OCI-LY1 (cell line): ENCODE measurements around the gene TNNI2.

Source experiments
- H2AFZ ChIP-seq: fragments of 200-600 bp; sonication (generic), shearing (Covaris generic); 2 replicates; pipeline ENCODE4 v1.6.0; 2014; ENCODE audit warnings: antibody characterized with exemption, mild to moderate bottlenecking, low read length
- H3F3A ChIP-seq: fragments of 200-600 bp; sonication (generic), shearing (Covaris generic); 2 replicates; pipeline ENCODE4 v1.6.0; 2014; ENCODE audit warnings: mild to moderate bottlenecking, antibody characterized with exemption, low read length, moderate library complexity; ENCODE audit not compliant: insufficient read depth
- H3K27ac ChIP-seq: fragments of 200-600 bp; sonication (generic); 2 replicates; pipeline ENCODE4 v1.5.1; 2014; ENCODE audit warnings: low read length, mixed run types, mild to moderate bottlenecking, low read depth; ENCODE audit not compliant: poor library complexity, severe bottlenecking
- H3K27me3 ChIP-seq: fragments of 200-600 bp; sonication (generic); 2 replicates; pipeline ENCODE4 v1.6.0; 2014; ENCODE audit warnings: antibody characterized with exemption, mild to moderate bottlenecking, low read length, moderate library complexity; ENCODE audit not compliant: insufficient read depth
- H3K36me3 ChIP-seq: fragments of 200-600 bp; sonication (generic); 2 replicates; pipeline ENCODE4 v1.6.1; 2014; ENCODE audit warnings: mild to moderate bottlenecking, antibody characterized with exemption, low read length, moderate library complexity, mixed read lengths; ENCODE audit not compliant: insufficient read depth
- H3K4me1 ChIP-seq: fragments of 200-600 bp; sonication (generic); 2 replicates; pipeline ENCODE4 v1.5.1; 2014; ENCODE audit warnings: mild to moderate bottlenecking, low read length, moderate library complexity; ENCODE audit not compliant: insufficient read depth, severe bottlenecking
- H3K4me2 ChIP-seq: fragments of 200-600 bp; sonication (generic), shearing (Covaris generic); 2 replicates; pipeline ENCODE4 v1.6.1; 2014; ENCODE audit warnings: low read length
- H3K4me3 ChIP-seq: fragments of 200-600 bp; sonication (generic); 2 replicates; pipeline ENCODE4 v1.5.1; 2014; ENCODE audit warnings: low read length, low read depth, mild to moderate bottlenecking, mixed read lengths; ENCODE audit not compliant: poor library complexity, severe bottlenecking
- H3K79me2 ChIP-seq: fragments of 200-600 bp; shearing (Covaris generic); 2 replicates; pipeline ENCODE4 v1.6.1; 2016; ENCODE audit warnings: mixed run types, low read length, mixed read lengths; ENCODE audit not compliant: insufficient read depth
- H3K9ac ChIP-seq: fragments of 200-600 bp; sonication (generic), shearing (Covaris generic); 2 replicates; pipeline ENCODE4 v1.6.1; 2014; ENCODE audit warnings: mild to moderate bottlenecking, low read length, mixed read lengths
- H3K9me2 ChIP-seq: fragments of 200-600 bp; sonication (generic), shearing (Covaris generic); 2 replicates; pipeline ENCODE4 v1.6.1; 2014; ENCODE audit warnings: low read depth, mild to moderate bottlenecking, low read length, mixed read lengths
- H3K9me3 ChIP-seq: fragments of 200-600 bp; shearing (Covaris generic); 2 replicates; pipeline ENCODE4 v1.6.1; 2014; ENCODE audit warnings: low read length, mixed read lengths
- H4K20me1 ChIP-seq: fragments of 200-600 bp; sonication (generic), shearing (Covaris generic); 2 replicates; pipeline ENCODE4 v1.6.0; 2016; ENCODE audit warnings: mild to moderate bottlenecking, low read length; ENCODE audit not compliant: insufficient read depth
- CTCF ChIP-seq: fragments of 200-600 bp; sonication (generic), shearing (Covaris generic); IDR thresholded peaks from 2 replicates; pipeline ENCODE4 v1.5.1; 2017; ENCODE audit warnings: mild to moderate bottlenecking, antibody characterized with exemption, low read length, moderate library complexity, mixed read lengths
- EZH2 ChIP-seq: fragments of 200-600 bp; sonication (generic), shearing (Covaris generic); IDR thresholded peaks from 2 replicates; pipeline ENCODE4 v1.8.0; 2017; ENCODE audit warnings: borderline replicate concordance, mixed run types, mild to moderate bottlenecking, antibody characterized with exemption, low read length, moderate library complexity, mixed read lengths

Gene TNNI2

DNA sequence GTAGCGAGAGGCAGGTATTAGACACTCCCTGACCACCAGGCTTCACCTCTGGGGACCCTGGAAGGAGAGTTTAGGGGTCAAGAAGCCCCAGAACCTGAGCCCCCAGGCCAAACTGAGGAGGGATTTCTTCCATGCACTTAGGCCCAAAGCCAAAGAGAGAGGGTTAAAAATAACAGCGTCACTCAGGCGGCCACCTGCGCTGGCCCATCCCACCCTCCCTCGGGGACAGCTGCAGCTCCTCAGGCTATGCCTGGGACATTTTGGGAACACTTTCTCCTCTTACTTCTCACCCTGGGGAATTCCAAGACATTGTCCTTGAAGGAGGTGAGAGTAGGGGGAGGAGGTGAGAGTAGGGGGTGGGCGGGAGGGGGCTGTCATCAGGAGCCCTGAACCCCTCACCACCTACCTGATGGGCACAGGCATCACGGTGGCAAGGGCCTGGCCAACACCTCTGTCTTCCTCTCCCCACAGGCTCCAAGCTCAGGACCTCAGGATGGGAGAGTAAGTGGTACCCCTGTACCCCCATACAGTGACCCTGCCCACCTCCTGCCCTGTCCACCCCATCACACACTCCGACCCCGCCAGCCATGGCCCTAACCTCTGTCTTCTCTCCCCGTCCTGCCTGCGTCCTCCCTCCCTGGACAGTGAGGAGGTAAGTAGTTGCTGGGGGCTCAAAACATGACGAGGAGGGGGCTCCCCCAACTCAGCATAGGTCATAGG, 583 bp downstream of the TNNI2 start:
- H3K36me3 ChIP-seq = no peaks in the 10 kb centered on the region
- no peak overlapping the region for H3K4me3 ChIP-seq
- no peak overlapping the region for H3K27ac ChIP-seq
- H3K9me2 ChIP-seq = no peaks in the 10 kb centered on the region
- no peak for TF ChIP-seq EZH2
- no peak for TF ChIP-seq CTCF
- H3K4me1 ChIP-seq = peaks cover 18% of the 10 kb centered on the region
- H3F3A ChIP-seq = no peaks in the 10 kb centered on the region
- no peaks in the 10 kb centered on the region for H3K79me2 ChIP-seq
- no peaks in the 10 kb centered on the region; the same call in 1 of the 2 replicates for H3K27me3 ChIP-seq
- H3K9ac ChIP-seq = no peak overlapping the region
- no peak overlapping the region for H2AFZ ChIP-seq
- peak overlapping the region; percentile 37; the same call in 1 of the 2 replicates for H3K4me2 ChIP-seq
- no peaks in the 10 kb centered on the region for H4K20me1 ChIP-seq
- H3K9me3 ChIP-seq = no peaks in the 10 kb centered on the region

DNA sequence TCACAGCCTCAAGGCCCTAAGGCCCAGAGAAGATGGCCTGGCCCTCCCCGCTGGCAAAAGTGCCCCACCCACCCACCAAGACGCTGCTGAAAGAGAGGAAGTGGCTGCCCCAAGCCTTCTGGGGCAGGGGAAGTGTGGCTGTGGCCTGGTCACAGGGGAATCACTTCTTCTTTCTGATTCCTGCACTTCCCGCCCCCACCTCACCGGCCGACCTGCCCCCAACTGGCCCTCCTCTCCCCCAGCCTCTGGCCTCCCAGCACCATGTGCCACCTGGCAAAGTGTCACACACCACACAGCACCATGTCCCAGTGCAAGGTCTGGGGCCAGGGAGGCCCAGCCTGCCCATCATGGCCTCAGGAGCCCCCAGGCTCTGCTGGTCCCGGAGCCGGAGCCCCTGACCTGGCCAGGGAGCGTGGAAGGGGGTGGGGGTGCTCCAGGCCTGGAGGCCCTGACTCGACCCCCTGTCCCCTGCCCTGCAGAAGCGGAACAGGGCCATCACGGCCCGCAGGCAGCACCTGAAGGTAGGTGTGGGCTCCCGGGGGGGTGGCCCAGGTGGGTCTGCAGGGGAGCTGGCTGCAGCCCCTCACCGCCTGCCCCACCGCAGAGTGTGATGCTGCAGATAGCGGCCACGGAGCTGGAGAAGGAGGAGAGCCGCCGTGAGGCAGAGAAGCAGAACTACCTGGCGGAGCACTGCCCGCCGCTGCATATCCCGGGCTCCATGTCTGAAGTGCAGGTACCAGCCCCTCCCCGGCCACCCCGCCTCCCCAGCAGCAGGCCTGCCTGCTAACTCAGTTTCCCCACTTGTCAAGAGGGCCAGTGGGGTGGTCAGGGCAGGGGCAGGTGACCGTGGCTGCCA, 1.4 kb downstream of the TNNI2 start:
- Histone ChIP-seq H2AFZ (no peak overlapping the region), H3F3A (no peaks in the 10 kb centered on the region), H3K9ac (no peak overlapping the region; the same call in 1 of the 2 replicates), H3K36me3 (no peaks in the 10 kb centered on the region), H3K79me2 (no peaks in the 10 kb centered on the region), H3K4me2 (peak overlapping the region; percentile 37; the same call in 1 of the 2 replicates), H3K27me3 (no peaks in the 10 kb centered on the region; the same call in 1 of the 2 replicates), H3K4me3 (peak overlapping the region; percentile 34), H3K9me2 (no peaks in the 10 kb centered on the region), H3K9me3 (no peaks in the 10 kb centered on the region), H3K4me1 (peaks cover 18% of the 10 kb centered on the region), H3K27ac (peak overlapping the region; percentile 4), H4K20me1 (no peaks in the 10 kb centered on the region)
- peak; percentile 16; the same call in 1 of the 2 replicates for TF ChIP-seq CTCF
- TF ChIP-seq EZH2 = no peak

- H3K9me3 ChIP-seq = no peaks in the 10 kb centered on the region
- H3K27me3 ChIP-seq = no peaks in the 10 kb centered on the region; the same call in 1 of the 2 replicates
- H3F3A ChIP-seq = no peaks in the 10 kb centered on the region
- H3K4me3 ChIP-seq = peak overlapping the region; percentile 34
- H2AFZ ChIP-seq = no peak overlapping the region
- H3K36me3 ChIP-seq = no peaks in the 10 kb centered on the region
- no peak overlapping the region for H3K9ac ChIP-seq
- H3K4me1 ChIP-seq = peaks cover 18% of the 10 kb centered on the region
- H3K79me2 ChIP-seq = no peaks in the 10 kb centered on the region
- no peaks in the 10 kb centered on the region for H3K9me2 ChIP-seq
- H4K20me1 ChIP-seq = no peaks in the 10 kb centered on the region
- peak overlapping the region; percentile 37; the same call in 1 of the 2 replicates for H3K4me2 ChIP-seq
- H3K27ac ChIP-seq = no peak overlapping the region
- no peak for TF ChIP-seq CTCF
- no peak for TF ChIP-seq EZH2
Measured at GRCh38 chr11:1840780-1841480, 2.1 kb downstream of the TNNI2 start.
